IMR-90 (cell line): ENCODE results near the gene MAMLD1. TPM values are rescaled to one million over a fixed set of nuclear protein-coding genes. Genes with fewer than 3 reads are reported as not detected.

Experiments
- ATAC-seq: fragments of 200-7000 bp; cut with Tn5 transposase; 2 replicates; pipeline ENCODE4 v1.9.1; 2020; ENCODE audit warnings: low read depth, mild to moderate bottlenecking, moderate library complexity
- BruUV-seq: library from RNA; stranded (reverse); fragments of 400-500 nt; replicated peaks from 2 replicates; lab custom pipeline; 2021; lab: Mats Ljungman, UMichigan
- CTCF ChIA-PET: fragments of 300-600 bp; formaldehyde crosslinking; extraction: SDS; loops from one replicate; lab custom pipeline; 2021; ENCODE audit warnings: antibody characterized with exemption; lab: Yijun Ruan, JAX
- POLR2A ChIA-PET: fragments of 300-600 bp; sonication (Branson Sonifier 250); formaldehyde crosslinking; loops from one replicate; lab custom pipeline; 2022; ENCODE audit warnings: antibody characterized with exemption; ENCODE audit not compliant: unreplicated experiment; lab: Charles Lee
- DNase-seq: peaks from one replicate; pipeline ENCODE4 v3.0.0; 2013
- H2AFZ ChIP-seq: replicated peaks from 2 replicates; pipeline ENCODE3; 2013; ENCODE audit warnings: low read length, mild to moderate bottlenecking; ENCODE audit not compliant: poor library complexity
- H2AK5ac ChIP-seq: 2 replicates; pipeline ENCODE4 v1.6.1; 2013; ENCODE audit warnings: low read depth, low read length, inconsistent platforms
- H2AK9ac ChIP-seq: replicated peaks from 2 replicates; pipeline ENCODE3; 2013; ENCODE audit warnings: mild to moderate bottlenecking, low read depth, low read length, moderate library complexity; ENCODE audit not compliant: poor library complexity
- H2BK120ac ChIP-seq: 2 replicates; pipeline ENCODE4 v1.6.1; 2013; ENCODE audit warnings: low read depth, low read length, inconsistent platforms
- H2BK15ac ChIP-seq: 3 replicates; pipeline ENCODE4 v1.6.1; 2013; ENCODE audit warnings: low read depth, low read length, inconsistent platforms
- H2BK20ac ChIP-seq: 2 replicates; pipeline ENCODE4 v1.6.1; 2013; ENCODE audit warnings: low read depth, mild to moderate bottlenecking, inconsistent platforms, low read length, moderate library complexity
- H2BK5ac ChIP-seq: 2 replicates; pipeline ENCODE4 v1.6.1; 2013; ENCODE audit warnings: mild to moderate bottlenecking, low read depth, low read length, inconsistent platforms; ENCODE audit not compliant: poor library complexity, severe bottlenecking
- H3K14ac ChIP-seq: replicated peaks from 2 replicates; pipeline ENCODE4 v1.6.1; 2013; ENCODE audit warnings: low read depth, low read length, inconsistent platforms
- H3K18ac ChIP-seq: 2 replicates; pipeline ENCODE4 v1.6.1; 2013; ENCODE audit warnings: low read depth, low read length, control low read depth
- H3K23ac ChIP-seq: 2 replicates; pipeline ENCODE4 v1.6.1; 2013; ENCODE audit warnings: low read depth, low read length, inconsistent platforms
- H3K27ac ChIP-seq: 2 replicates; pipeline ENCODE4 v1.5.1; 2013; ENCODE audit warnings: mild to moderate bottlenecking, control low read depth, low read length; ENCODE audit not compliant: insufficient read depth
- H3K27me3 ChIP-seq: 2 replicates; pipeline ENCODE4 v1.6.1; 2013; ENCODE audit warnings: low read length; ENCODE audit not compliant: control insufficient read depth, insufficient read depth
- H3K36me3 ChIP-seq: 2 replicates; pipeline ENCODE4 v1.6.1; 2013; ENCODE audit warnings: low read length, mixed read lengths; ENCODE audit not compliant: control insufficient read depth, insufficient read depth
- H3K4ac ChIP-seq: 2 replicates; pipeline ENCODE4 v1.6.1; 2013; ENCODE audit warnings: low read depth, low read length, inconsistent platforms
- H3K4me1 ChIP-seq: 2 replicates; pipeline ENCODE4 v1.6.1; 2013; ENCODE audit warnings: low read length, mixed read lengths; ENCODE audit not compliant: control insufficient read depth, insufficient read depth
- H3K4me2 ChIP-seq: 2 replicates; pipeline ENCODE4 v1.6.1; 2013; ENCODE audit warnings: low read depth, mild to moderate bottlenecking, control low read depth, low read length, moderate library complexity
- H3K4me3 ChIP-seq: 2 replicates; pipeline ENCODE4 v1.5.1; 2013; ENCODE audit warnings: low read depth, mild to moderate bottlenecking, control low read depth, low read length, moderate library complexity; ENCODE audit not compliant: insufficient read depth
- H3K56ac ChIP-seq: 2 replicates; pipeline ENCODE4 v1.6.1; 2013; ENCODE audit warnings: low read length, inconsistent platforms; ENCODE audit not compliant: insufficient read depth; ENCODE audit errors: extremely low read depth
- H3K79me1 ChIP-seq, 2 experiments: 2 replicates each; pipeline ENCODE4 v1.6.1; 2013; ENCODE audit warnings: low read length in 2 of 2, inconsistent platforms in 1 of 2, low read depth in 1 of 2
- H3K9ac ChIP-seq: 2 replicates; pipeline ENCODE4 v1.6.1; 2013; ENCODE audit warnings: low read depth, low read length, control low read depth
- H3K9me1 ChIP-seq: 2 replicates; pipeline ENCODE4 v1.6.1; 2013; ENCODE audit warnings: low read length, inconsistent platforms; ENCODE audit not compliant: insufficient read depth
- H3K9me3 ChIP-seq: 2 replicates; pipeline ENCODE4 v1.6.1; 2013; ENCODE audit warnings: low read length; ENCODE audit not compliant: control insufficient read depth, insufficient read depth
- H4K20me1 ChIP-seq: 2 replicates; pipeline ENCODE4 v1.6.1; 2013; ENCODE audit warnings: low read length, inconsistent platforms; ENCODE audit not compliant: insufficient read depth
- H4K5ac ChIP-seq: 2 replicates; pipeline ENCODE4 v1.6.1; 2013; ENCODE audit warnings: mild to moderate bottlenecking, low read depth, low read length, control low read depth
- H4K8ac ChIP-seq, 2 experiments: 2 replicates each; pipeline ENCODE4 v1.6.1; 2013; ENCODE audit warnings: low read depth in 2 of 2, low read length in 2 of 2, control low read depth in 1 of 2, inconsistent platforms in 1 of 2
- H4K91ac ChIP-seq: 2 replicates; pipeline ENCODE4 v1.6.1; 2013; ENCODE audit warnings: low read depth, low read length, inconsistent platforms; ENCODE audit not compliant: insufficient read depth
- CHD1 ChIP-seq: IDR thresholded peaks from 2 replicates; pipeline ENCODE4 v1.6.1; 2012; ENCODE audit warnings: low read depth, low read length, improper control_type of control experiment
- ELK1 ChIP-seq: fragments of 150-350 bp; IDR thresholded peaks from 2 replicates; pipeline ENCODE4 v1.6.1; 2016; ENCODE audit warnings: low read depth, mild to moderate bottlenecking, low read length, moderate library complexity, borderline replicate concordance
- MAFK ChIP-seq: IDR thresholded peaks from 2 replicates; pipeline ENCODE4 v1.6.1; 2012; ENCODE audit warnings: low read depth, low read length, improper control_type of control experiment
- POLR2A ChIP-seq: IDR thresholded peaks from 2 replicates; pipeline ENCODE4 v1.6.1; 2012; ENCODE audit warnings: mild to moderate bottlenecking, low read depth, low read length
- whole genome bisulfite sequencing, 2 experiments: methylation state at CpG; one replicate each; pipeline versions ENCODE4 v1.1.5 to v1.1.7; 2013; ENCODE audit warnings: missing lambda C conversion rate in 2 of 2; ENCODE audit not compliant: insufficient read length in 1 of 2; ENCODE audit errors: extremely low coverage in 2 of 2; 5-methylcytosine and 5-hydroxymethylcytosine counted together
- dilution Hi-C: fragments of 300-500 bp; cut with HindIII; formaldehyde crosslinking; loops from one replicate; pipeline ENCODE4 v1.14.3; 2018; ENCODE audit warnings: low sequenced_read_pairs; ENCODE audit not compliant: unreplicated experiment
- in situ Hi-C: fragments of 300-500 bp; cut with MboI; formaldehyde crosslinking; loops from 3 replicates; pipeline ENCODE4 v1.14.3; 2019; ENCODE audit warnings: low sequenced_read_pairs, inconsistent platforms, mixed read lengths
- intact Hi-C: fragments of 100-400 bp; cut with micrococcal nuclease; formaldehyde crosslinking; loops from 2 replicates; pipeline ENCODE4 v1.10.0; 2022
- polyA plus RNA-seq, 3 experiments: library from polyadenylated mRNA; depleted of rRNA; stranded (reverse); fragments of >200 nt; gene quantifications; 2 replicates each; pipeline ENCODE4 v1.2.3, GENCODE V29; 2012; ENCODE audit warnings: low replicate concordance in 1 of 3
- total RNA-seq: library from RNA; depleted of rRNA; stranded (reverse); fragments of >200 nt; gene quantifications from 2 replicates; pipeline ENCODE4 v1.2.3, GENCODE V29; 2012

Gene MAMLD1
- total and polyA plus RNA-seq, 2 of the 4 experiments (the other 2 are of a cell fraction), result 1.4 to 11.0 TPM

DNA sequence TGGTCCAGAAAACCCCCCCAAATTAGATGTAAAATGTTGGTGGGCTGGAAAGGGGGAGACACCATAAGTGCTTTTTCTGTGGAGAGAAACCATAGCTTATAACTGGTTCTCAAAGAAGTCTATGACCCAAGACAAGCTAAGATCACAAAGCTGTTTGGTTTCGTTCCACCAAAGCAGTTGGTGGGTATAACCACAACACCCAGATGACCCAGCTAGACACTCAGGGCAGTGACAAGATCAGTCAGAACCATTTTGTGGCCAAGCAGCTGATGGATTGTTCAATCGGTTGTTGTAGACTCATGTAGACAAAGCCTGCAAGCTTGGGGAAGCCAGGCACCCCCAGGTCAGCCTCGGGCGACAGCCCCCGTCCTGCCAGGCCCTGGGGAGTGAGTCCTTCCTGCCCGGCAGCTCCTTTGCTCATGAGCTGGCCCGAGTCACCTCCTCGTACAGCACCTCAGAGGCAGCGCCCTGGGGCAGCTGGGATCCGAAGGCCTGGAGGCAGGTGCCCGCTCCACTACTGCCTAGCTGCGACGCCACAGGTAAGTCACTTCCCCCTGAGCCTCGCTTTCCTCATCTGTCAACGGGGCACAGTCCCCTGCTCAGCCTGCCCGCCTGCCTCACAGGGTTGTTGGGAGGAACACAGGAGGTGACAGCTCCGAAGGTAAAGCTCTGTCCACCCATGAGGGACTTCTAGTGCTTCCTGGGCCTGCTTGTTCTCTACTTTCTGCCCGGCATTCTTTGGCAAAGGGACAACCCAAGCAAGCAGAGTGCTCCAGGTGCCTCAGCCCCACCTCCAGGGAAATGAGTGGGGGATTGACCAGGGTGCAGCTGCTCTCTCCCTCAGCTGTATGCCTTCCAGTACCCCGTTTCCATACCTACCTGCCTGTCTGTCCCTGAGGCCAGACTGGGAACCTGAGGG lies 140.1 kb downstream of the MAMLD1 start (continued):
- TF ChIP-seq MAFK (no peak), CHD1 (no peak), POLR2A (no peak)

DNA sequence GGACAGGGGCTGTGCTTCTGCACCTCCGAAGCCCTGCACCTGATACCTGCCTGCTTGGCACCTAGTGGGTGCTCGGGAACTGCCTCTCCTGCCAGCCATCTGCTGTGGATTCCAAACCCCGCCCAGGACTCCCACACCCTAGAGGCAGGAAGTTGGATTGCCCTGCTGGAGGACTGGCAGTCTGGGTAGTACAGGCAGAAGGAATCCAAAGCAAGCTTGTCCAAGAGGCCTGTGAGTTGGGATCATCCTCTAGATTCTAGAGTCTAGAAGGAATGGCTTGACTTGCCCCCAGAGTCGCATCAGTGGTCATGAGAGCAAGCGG lies 140.7 kb downstream of the MAMLD1 start:
- dilution Hi-C loops, result no loop called here
- BruUV-seq, result no TSS peak

More for the DNA sequence above, 140.7 kb downstream of the MAMLD1 start:
- TF ChIP-seq ELK1, result no peak
- Histone ChIP-seq H3K9me1 (0 out of 2 replicates have a peak, but pooled peaks cover 3% of the 10 kb centered on the region), H3K79me1 (peaks cover 0 to 4% of the 10 kb centered on the region in 2 experiments; a peak in 2 of 4 replicates), H3K27ac (no peak overlapping the region), H4K91ac (no peak overlapping the region), H3K4me1 (peaks cover 6% of the 10 kb centered on the region), H3K9ac (no peak overlapping the region), H2BK5ac (no peak overlapping the region), H2AFZ (peak overlapping the region; percentile 27), H2BK120ac (no peak overlapping the region), H3K27me3 (no peaks in the 10 kb centered on the region; the same call in 1 of the 2 replicates), H3K36me3 (no peaks in the 10 kb centered on the region), H3K4ac (no peak overlapping the region), H2AK5ac (no peak overlapping the region), H2BK15ac (no peak overlapping the region), H3K4me2 (no peak overlapping the region), H3K9me3 (no peaks in the 10 kb centered on the region), H3K14ac (no peak overlapping the region), H2AK9ac (no peak overlapping the region), H4K5ac (no peak overlapping the region), H4K8ac (no peak overlapping the region), H2BK20ac (no peak overlapping the region), H4K20me1 (no peaks in the 10 kb centered on the region; the same call in 1 of the 2 replicates), H3K56ac (no peak overlapping the region), H3K4me3 (no peak overlapping the region), H3K23ac (no peak overlapping the region), H3K18ac (no peak overlapping the region)
- WGBS, 2 experiments, result no CpG with 5 or more reads among the region's 5 CpGs
- CTCF ChIA-PET, result no interaction called here
- DNase-seq (no peak), ATAC-seq (no peak)
- POLR2A ChIA-PET, result no interaction called here
- intact Hi-C loops (no loop called here), in situ Hi-C loops (no loop called here)
